ENCODE results near the gene HINFP.

DNA sequence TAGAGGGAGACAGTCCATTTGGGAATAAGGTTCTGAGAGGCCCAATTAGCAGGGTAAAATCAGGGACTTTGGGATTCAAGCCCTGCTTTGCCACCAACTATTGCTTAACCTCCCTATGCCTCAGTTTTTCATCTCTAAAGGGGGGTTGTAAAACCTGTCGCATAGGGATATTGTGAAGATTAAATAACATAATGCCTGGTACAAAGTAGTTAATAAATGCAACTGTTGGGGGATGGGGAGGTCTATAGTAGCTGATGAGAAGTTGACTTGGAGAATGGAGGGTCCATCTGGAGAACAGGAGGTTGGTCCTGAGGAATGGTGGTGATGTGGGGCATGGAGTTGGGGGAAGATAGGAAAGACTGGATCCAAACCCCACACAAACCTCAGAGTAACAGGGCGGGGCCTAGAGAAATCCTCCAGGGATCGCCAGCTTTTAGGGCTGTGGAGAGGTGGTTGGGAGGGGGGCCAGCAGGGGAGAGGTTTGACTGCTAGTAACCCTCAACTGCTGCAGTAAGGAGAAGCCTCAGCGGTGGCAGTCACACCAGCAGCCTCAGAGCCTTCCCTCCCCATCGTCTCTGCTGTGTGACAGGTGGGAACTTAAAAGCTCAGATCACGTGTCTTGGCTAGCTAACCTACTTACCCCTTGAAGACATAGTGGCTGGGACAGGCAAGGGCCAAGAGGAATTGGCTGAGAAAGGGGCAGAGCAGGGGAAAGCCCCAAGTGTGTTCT lies 26.4 kb downstream of the HINFP start:
- TF ChIP-seq, protein P1, sequence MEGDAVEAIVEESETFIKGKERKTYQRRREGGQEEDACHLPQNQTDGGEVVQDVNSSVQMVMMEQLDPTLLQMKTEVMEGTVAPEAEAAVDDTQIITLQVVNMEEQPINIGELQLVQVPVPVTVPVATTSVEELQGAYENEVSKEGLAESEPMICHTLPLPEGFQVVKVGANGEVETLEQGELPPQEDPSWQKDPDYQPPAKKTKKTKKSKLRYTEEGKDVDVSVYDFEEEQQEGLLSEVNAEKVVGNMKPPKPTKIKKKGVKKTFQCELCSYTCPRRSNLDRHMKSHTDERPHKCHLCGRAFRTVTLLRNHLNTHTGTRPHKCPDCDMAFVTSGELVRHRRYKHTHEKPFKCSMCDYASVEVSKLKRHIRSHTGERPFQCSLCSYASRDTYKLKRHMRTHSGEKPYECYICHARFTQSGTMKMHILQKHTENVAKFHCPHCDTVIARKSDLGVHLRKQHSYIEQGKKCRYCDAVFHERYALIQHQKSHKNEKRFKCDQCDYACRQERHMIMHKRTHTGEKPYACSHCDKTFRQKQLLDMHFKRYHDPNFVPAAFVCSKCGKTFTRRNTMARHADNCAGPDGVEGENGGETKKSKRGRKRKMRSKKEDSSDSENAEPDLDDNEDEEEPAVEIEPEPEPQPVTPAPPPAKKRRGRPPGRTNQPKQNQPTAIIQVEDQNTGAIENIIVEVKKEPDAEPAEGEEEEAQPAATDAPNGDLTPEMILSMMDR (conservative IDR thresholded peaks at IDR 0.05 in 1 of 2, IDR thresholded peaks at IDR 0.05 in 1 of 2; ENCODE audit: extremely low read depth in 1 of 2, insufficient read depth in 1 of 2, low read depth in 1 of 2, low read length in 2 of 2): no peak
- no peak for TF ChIP-seq EZH2 (IDR thresholded peaks at IDR 0.05; ENCODE audit: borderline replicate concordance, low read length)

Data from mammary epithelial cell (primary cell).